GM18909 (cell line): ENCODE results near the gene GTF3C1.

Experiments used
- ATAC-seq: cut with Tn5 transposase; IDR thresholded peaks from one replicate; pipeline ENCODE4 v1.9.1; 2021; ENCODE audit warnings: mild to moderate bottlenecking; ENCODE audit not compliant: unreplicated experiment, poor library complexity

Gene GTF3C1

GRCh38 chr16:27430923-27431484, 118.7 kb downstream of the GTF3C1 start:
- no peak for ATAC-seq

DNA sequence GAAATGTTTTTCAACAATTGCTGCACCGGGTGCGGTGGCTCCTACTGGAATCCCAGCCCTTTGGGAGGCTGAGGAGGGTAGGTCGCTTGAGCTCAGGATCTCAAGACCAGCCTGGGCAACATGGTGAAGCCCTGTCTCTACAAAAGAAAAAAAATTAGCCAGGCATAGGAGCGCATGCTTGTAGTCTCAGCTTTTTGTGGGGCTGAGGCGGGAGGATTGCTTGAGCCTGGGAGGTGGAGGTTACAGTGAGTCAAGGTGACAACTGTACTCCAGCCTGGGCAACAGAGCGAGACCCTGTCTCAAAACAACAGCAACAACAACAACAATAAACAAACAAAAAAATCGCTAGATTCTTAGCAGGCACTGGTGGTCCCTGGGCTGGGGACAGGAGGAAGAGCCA, 119.2 kb downstream of the GTF3C1 start:
- no peak for ATAC-seq

DNA sequence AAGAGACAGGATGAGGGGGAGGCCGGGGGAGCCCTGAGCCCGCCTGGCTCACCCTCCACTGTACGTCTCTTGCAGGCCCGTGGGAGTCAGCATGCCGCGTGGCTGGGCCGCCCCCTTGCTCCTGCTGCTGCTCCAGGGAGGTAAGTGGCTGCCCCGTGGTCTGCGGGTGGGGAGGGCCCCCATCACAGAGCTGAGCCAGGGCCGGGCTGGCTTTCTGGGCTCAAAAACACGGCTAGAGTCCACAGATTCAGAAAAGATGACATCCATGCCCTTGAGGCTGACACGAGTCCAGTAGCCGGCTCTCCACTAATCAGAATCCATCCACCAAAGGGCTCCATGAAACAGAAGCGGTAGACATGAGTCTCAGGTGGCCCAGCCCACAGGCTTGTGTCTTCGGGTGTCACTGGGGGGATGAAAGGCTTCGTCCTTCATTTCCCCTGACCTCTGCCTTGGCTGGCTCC, 119.7 kb downstream of the GTF3C1 start:
- ATAC-seq = no peak

DNA sequence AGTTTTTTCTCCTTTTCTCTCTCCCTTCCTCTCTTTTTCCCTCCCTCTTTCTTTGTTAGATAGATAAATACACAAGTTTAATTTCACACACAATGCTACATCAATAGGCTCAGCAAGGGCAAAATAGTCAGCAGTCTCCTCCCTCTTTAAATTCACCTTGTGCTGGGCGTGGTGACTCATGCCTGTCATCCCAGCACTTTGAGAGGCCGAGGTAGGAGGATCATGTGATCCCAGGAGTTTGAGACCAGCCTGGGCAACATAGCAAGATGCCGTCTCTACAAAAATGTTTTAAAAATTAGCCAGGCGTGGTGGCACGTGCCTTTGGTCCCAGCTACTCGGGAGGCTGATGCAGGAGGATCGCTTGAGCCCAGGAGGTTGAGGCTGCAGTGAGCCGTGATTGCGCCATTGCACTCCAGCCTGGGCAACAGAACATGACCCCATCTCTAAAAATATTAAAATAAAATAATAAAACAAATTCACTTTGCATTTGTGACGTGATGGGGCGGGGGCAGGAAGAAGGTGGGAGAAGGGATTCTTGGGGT, 120.3 kb downstream of the GTF3C1 start:
- no peak for ATAC-seq

GRCh38 chr16:27428026-27428785, 121.5 kb downstream of the GTF3C1 start:
- no peak for ATAC-seq

DNA sequence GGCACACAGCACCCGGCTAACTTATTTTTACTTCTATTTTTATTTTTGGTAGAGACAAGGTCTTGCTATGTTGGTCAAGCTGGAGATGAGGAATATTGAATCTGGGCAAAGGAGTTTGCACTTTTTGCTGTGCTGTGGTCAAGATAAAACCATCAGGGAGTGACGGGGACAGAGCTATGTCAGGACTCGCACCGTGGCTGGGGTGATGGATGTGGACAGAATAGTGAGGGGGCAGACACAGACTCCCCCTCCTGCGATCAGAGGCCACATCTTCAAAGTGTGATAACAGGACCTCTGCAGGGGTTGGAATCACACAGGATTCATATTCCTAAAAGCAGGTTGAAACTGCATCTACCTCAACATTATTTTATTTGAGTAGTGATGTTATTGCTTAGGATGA, 122.2 kb downstream of the GTF3C1 start:
- ATAC-seq = no peak

DNA sequence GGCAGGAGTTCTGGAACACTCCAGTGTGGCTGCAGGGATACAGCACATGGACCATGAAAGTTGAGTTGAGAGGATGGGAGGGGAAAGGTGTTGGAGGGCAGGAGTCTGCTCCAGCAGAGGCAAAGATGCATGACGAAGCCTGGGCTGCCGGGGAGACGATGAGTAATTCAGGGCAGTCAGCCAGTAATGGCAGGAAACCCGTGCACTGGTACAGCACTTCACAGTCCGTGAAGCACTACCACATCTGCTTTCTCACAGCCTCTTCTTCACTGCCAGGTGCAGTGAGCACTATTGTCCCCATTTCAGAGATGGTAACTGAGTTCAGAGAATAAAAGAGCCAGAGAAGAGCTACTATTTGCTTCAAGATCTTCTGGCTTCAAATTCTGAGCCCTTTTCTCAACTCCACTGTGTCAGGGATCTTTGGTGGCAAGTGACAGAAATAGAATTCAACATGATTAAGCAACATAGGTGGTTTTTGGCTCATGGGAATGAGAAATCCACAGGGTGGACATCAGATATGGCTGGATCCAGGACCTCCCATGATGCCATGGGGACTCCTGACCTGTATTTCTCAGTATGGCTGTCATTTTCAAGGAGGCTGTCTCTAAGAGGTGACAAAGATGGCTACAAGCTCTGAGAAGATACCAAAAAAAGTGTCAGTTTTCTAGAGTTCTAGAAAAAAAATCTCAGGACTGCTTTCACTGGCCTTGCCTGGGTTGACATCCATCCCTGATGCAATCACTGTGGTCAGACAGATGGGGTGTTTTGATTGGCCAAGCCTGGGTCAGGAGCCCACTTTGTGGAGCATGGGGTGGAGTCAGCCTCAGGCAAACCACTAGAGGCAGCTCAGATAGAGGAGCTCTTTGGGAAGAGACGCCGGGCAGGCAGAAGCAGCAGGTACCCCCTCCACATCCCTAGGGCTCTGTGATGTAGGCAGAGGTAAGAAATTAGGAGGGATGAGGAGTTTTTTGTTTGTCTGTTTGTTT, 123.0 kb downstream of the GTF3C1 start:
- peak; percentile 72 for ATAC-seq

- ATAC-seq = no peak
These were observed 123.8 kb downstream of the GTF3C1 start for GRCh38 chr16:27425961-27426360.

DNA sequence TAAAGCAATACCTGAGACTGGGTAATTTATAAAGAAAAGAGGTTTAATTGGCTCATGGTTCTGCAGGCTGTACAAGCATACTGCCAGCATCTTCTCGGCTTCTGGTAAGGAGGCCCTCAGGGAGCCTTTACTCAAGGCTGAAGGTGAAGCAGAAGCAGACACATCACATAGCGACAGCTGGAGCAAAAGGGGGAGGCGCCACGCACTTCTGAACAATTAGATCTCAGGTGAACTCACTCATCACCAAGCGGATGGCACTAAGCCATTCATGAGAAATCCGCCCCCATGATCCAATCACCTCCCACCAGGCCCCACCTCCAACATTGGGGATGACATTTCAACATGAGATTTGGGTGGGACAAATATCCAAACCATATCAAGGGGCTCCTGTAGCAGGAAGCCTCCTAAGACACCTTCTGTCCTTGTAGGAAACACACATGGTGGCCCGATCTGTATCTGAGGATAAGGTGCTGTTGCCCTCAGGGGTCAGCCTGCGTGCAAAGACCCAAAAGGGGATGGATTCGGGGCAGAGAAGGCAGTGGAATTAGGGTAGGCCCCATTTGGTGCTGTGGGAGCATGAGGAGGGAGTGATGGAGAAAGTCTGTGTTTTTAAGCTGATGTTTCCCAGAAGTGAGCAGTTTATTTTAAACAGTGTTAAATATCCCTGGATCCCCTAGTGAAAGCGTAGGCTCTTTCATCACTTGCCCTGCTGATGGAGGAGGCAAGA, 124.8 kb downstream of the GTF3C1 start:
- no peak for ATAC-seq

- ATAC-seq = no peak
These were observed 127.6 kb downstream of the GTF3C1 start for GRCh38 chr16:27421961-27422740.

- ATAC-seq = no peak
These were observed 132.6 kb downstream of the GTF3C1 start for GRCh38 chr16:27417047-27417671.

DNA sequence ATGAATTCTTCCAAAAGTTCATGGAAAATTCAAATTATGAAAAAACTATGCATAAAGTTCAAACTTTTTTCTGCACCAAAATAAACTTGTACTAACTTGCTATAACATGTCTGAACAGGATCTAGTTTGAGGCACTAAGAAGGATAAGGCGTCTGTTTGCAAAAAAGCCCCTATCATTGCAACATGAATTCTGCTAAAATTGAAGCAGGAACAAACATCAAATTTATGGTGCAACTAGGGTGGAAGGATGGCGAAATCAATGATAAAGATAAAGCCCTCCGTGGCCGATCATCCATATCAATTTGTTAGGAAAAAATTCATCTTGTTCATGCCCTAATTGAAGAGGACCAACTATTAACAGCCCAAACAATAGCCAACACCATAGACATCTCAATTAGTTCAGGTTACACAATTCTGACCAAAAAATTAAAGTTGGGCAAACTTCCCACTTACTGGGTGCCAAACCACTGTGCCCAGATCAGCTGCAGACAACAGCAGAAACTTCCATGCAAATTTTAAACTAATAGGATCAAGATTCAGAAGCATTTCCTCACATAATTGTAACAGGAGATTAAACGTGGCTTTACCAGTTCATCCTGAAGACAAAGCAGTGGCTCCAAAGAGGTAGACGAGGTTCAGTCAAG, 134.8 kb downstream of the GTF3C1 start:
- no peak for ATAC-seq

DNA sequence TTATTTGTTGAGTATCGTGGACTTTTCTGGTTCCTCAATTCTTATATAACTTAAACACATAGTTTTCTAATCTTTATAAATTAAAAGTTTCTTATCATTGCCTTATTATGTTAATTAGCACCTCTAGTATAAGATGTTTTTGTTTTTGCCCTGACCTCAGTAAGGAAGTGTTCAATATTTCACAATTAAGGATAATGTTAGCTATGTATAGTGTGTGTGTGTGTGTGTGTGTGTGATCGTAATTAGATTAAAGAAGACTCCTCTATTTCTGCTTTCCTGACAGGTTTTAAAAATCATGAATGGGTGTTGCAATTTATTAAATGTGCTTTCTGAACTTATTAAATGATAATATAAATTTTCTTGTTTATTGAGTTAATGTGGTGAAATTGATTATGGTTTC, 135.8 kb downstream of the GTF3C1 start:
- no peak for ATAC-seq

GRCh38 chr16:27410761-27411160, 139.0 kb downstream of the GTF3C1 start:
- ATAC-seq = no peak
